ENCODE data around the gene SCGB3A1.

Gene SCGB3A1

GRCh38 chr5:180625125-180625790 lies 34.0 kb upstream of the SCGB3A1 start:
- no peak for DNase-seq

- DNase-seq, result no peak
These were observed 33.3 kb upstream of the SCGB3A1 start for GRCh38 chr5:180624587-180624986.

- no peak for DNase-seq
These were observed 32.5 kb upstream of the SCGB3A1 start for GRCh38 chr5:180623844-180624243.

GRCh38 chr5:180623411-180623834 lies 32.1 kb upstream of the SCGB3A1 start:
- DNase-seq, result no peak

GRCh38 chr5:180622910-180623309 lies 31.6 kb upstream of the SCGB3A1 start:
- no peak for DNase-seq

- no peak for DNase-seq
These were observed 30.0 kb upstream of the SCGB3A1 start for GRCh38 chr5:180621311-180621710.

GRCh38 chr5:180620014-180620413 lies 28.7 kb upstream of the SCGB3A1 start:
- no peak for DNase-seq

- DNase-seq, result no peak
These were observed 28.2 kb upstream of the SCGB3A1 start for GRCh38 chr5:180619563-180619915.

GRCh38 chr5:180618829-180619562 lies 27.7 kb upstream of the SCGB3A1 start:
- peak; percentile 27 for DNase-seq

- no peak for DNase-seq
These were observed 27.2 kb upstream of the SCGB3A1 start for GRCh38 chr5:180618487-180618828.

GRCh38 chr5:180613814-180614188 lies 22.5 kb upstream of the SCGB3A1 start:
- no peak for DNase-seq

- no peak for DNase-seq
These were observed 22.0 kb upstream of the SCGB3A1 start for GRCh38 chr5:180613188-180613813.

GRCh38 chr5:180612683-180613082 lies 21.4 kb upstream of the SCGB3A1 start:
- DNase-seq, result no peak

GRCh38 chr5:180611140-180611850 lies 20.0 kb upstream of the SCGB3A1 start:
- DNase-seq, result no peak

GRCh38 chr5:180609817-180610550 lies 18.7 kb upstream of the SCGB3A1 start:
- DNase-seq, result no peak

- DNase-seq, result no peak
These were observed 18.1 kb upstream of the SCGB3A1 start for GRCh38 chr5:180609386-180609785.

- no peak for DNase-seq
These were observed 17.4 kb upstream of the SCGB3A1 start for GRCh38 chr5:180608572-180609310.

GRCh38 chr5:180607861-180608571 lies 16.7 kb upstream of the SCGB3A1 start:
- DNase-seq, result peak; percentile 15

GRCh38 chr5:180606215-180606785 lies 15.0 kb upstream of the SCGB3A1 start:
- DNase-seq, result no peak

- peak; percentile 69 for DNase-seq
These were observed 14.4 kb upstream of the SCGB3A1 start for GRCh38 chr5:180605554-180606214.

GRCh38 chr5:180604271-180604670 lies 13.0 kb upstream of the SCGB3A1 start:
- no peak for DNase-seq
